Measurements from ENCODE around the gene CENPH.
"Not testable (repeated sequence)": the region's sequence is repeated elsewhere in the genome, so short reads cannot be mapped to it uniquely, and the experiment has no call there.

Gene CENPH

GRCh38 chr5:69211200-69211599 is 21.8 kb downstream of the CENPH start:
- no peak for DNase-seq

DNA sequence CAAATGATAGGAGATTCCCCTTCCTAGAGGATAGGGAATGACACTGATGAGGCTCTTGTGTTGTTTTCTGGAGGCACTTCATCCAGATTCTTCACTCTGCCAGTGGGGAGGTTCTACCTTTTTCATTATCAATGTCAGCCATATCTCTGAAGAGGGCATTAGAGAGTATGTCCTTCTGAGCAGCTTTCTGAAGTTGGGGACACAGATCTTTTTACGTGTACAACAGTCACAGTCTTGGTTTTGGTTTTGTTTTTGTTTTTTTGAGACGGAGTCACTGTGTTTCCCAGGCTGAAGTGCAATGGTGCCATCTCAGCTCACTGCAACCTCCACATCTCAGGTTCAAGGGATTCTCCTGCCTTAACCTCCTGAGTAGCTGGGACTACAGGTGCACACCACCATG is 22.6 kb downstream of the CENPH start:
- no peak for DNase-seq

GRCh38 chr5:69213513-69214215 is 24.3 kb downstream of the CENPH start:
- no peak for DNase-seq

DNA sequence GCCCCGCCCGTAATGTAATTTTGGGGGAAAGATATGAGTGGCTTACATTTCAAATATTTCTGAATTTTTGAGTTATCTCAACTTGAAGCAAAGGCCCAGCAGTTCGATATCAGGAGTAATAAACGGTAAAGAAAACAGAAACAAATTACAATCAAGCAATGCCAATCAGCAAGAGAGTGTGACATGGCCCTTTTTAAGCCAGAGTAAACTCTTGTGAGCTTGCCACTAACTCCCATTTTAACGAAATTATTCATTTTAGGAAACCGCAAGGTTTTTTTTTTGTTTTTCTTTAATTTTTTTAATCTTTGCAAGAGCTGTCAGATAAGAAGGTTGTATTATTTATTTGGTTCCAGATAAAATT is 27.7 kb downstream of the CENPH start:
- no peak for DNase-seq

DNA sequence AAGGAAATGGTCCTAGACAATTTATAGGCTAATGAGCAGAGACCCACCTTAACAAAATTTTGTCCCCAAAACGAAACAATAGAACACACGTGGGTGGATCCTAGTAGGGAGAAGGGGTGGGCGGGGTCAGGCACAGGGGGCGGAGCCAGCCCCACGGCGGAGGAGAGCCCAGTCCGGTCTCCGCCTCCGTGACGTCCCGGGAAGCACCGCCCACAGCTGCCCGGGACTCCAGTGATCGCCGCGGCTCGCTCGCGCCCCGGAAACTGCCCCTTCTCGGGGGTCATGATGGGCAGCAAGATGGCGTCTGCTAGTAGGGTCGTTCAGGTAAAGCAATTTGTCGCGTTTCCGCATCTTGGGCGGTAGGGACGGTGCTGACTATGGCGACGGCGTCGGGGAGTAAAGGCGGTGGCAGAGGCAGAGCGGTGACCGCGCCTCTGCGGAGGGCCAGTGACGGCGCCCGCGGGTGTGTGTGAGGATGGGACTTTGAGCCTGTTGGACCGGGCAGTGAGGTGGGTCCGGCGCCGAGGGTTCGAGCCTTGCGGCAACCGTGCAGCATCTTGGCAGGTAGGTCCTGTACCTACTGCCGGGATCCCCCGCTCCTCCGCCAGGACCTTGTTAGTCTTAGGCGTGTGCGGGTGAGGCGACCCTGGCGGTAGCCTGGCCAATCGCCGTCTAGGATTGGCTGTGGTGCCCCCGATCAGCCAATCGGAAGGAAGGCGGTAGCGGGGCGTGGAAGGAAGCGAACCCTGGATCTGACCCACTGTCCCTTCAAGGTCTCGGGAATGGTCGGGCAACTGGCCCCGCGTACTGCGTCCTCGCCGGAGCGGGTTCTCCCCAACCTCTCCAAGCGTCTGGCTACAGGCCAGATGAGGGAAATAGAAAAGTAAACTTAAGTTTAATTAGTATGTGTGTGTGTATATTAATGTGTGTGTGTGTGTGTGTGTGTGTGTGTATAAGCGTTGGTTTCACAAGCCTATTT is 28.5 kb downstream of the CENPH start:
- peak; percentile 50 to 85 for DNase-seq

GRCh38 chr5:69219939-69220338 is 30.6 kb downstream of the CENPH start:
- no peak for DNase-seq

GRCh38 chr5:69220371-69220770 is 31.0 kb downstream of the CENPH start:
- DNase-seq, result not testable (repeated sequence)

DNA sequence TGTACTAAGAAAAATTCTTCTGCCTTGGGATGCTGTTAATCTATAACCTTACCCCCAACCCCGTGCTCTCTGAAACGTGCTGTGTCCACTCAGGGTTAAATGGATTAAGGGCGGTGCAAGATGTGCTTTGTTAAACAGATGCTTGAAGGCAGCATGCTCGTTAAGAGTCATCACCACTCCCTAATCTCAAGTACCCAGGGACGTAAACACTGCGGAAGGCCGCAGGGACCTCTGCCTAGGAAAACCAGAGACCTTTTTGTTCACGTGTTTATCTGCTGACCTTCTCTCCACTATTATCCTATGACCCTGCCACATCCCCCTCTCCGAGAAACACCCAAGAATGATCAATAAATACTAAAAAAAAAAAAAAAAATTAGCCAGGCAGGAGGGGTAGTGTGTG is 31.4 kb downstream of the CENPH start:
- DNase-seq, result not testable (repeated sequence)

GRCh38 chr5:69224520-69224919 is 35.1 kb downstream of the CENPH start:
- no peak for DNase-seq

DNA sequence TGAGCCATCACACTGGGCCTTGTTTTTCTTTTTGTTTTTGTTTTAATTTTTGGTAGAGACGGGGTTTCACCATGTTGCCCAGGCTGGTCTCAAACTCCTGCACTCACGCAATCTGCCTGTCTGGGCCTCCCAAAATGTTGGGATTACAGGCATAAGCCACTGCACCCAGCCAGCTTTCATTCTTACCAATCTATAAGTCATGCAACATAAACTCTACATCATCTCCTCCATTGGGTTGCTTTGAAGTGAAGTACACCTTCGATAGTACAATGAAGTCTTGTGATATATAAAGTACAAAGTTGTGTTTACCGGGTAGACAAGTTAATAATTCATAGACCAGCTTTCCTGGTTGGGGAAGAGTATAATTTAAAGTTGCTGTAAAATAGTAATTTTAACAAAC is 36.5 kb downstream of the CENPH start:
- DNase-seq, result no peak

- no peak for DNase-seq
Observed at GRCh38 chr5:69230181-69230580, 40.8 kb downstream of the CENPH start.

DNA sequence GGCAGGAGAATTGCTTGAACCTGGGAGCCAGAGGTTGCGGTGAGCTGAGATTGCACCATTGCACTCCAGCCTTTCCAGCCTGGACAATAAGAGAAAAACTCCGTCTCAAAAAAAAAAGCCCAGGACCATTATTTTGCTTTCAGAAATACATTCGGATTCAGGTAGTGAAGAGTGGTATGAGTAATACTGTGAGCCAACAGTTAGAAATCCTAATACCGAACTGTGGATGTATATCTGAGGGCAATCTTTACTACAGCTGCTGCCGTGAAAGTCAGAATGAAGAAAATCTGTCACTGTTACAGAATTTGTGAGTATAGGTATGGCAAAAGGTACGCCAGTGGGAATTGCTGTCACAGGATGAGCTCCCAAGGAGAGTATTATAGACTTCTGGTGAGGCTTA is 41.9 kb downstream of the CENPH start:
- DNase-seq, result no peak

- DNase-seq, result no peak
Observed at GRCh38 chr5:69231851-69232250, 42.5 kb downstream of the CENPH start.

- DNase-seq, result peak; percentile 67 to 83
Observed at GRCh38 chr5:69234457-69235268, 45.3 kb downstream of the CENPH start, which contains the start of gene CDK7. TSS of gene CDK7 (plus strand) at chr5:69234886. CDS start at chr5:69234976, 90 bp downstream.

- DNase-seq, result not testable (repeated sequence)
Observed at GRCh38 chr5:69236733-69237132, 47.4 kb downstream of the CENPH start.

GRCh38 chr5:69237877-69238276 is 48.5 kb downstream of the CENPH start:
- no peak for DNase-seq

GRCh38 chr5:69238760-69239251 is 49.4 kb downstream of the CENPH start:
- no peak for DNase-seq

GRCh38 chr5:69242215-69242927 is 53.0 kb downstream of the CENPH start:
- no peak for DNase-seq

GRCh38 chr5:69245031-69245430 is 55.6 kb downstream of the CENPH start:
- DNase-seq, result no peak

DNA sequence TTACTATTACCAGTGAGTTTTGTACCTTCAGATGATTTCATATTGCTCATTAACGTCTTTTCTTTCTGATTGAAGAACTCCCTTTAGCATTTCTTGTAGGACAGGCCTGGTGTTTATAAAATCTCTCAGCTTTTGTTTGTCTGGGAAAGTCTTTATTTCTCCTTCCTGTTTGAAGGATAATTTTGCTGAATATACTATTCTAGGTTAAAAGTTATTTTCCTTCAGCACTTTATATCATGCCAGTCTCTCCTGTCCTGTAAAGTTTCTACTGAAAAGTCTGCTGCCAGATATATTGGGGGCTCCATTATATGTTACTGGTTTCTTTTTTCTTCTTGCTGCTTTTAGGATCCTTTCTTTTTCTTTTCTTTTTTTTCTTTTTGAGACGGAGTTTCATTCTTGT is 58.6 kb downstream of the CENPH start:
- DNase-seq, result no peak

DNA sequence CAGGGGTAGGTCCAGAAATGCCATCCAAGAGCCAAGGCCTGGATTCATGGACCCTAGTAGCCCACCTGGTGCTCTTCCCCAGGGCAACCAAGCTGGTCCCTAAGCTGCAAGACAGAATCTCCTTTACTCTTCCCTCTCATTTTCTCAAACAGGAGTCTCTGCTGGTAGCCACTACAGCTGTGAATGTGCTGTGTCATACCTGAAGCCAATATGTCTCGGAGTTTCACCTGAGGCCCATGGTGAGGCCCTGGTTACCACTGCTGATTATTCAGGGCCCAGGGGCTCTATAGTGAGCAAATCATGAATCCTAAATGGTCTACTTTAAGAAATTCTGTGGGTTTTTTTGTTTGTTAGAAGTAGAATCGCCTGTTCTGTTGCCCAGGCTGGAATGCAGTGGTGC is 61.2 kb downstream of the CENPH start:
- DNase-seq, result no peak

GRCh38 chr5:69252437-69252836 is 63.1 kb downstream of the CENPH start:
- DNase-seq, result no peak

All from cerebellar nuclear complex (tissue), 1 donor.